Transverse colon (tissue), 4 donors: Measurements from ENCODE around the gene SLC25A25. TPM values are rescaled to one million over a fixed set of nuclear protein-coding genes. Genes with fewer than 3 reads are reported as not detected.

ENCODE experiments used
- DNase-seq: peaks from one replicate; pipeline ENCODE4 v3.0.0-alpha.2; 2019
- H3K27ac ChIP-seq, 4 donors: fragments of 200-600 bp; sonication (generic); 2 replicates each; pipeline ENCODE4 v1.5.1; 2016 to 2018; ENCODE audit warnings: inconsistent platforms in 4 of 4
- H3K27me3 ChIP-seq: fragments of 200-600 bp; sonication (generic); 2 replicates; pipeline ENCODE4 v1.5.1; 2017; ENCODE audit warnings: inconsistent platforms
- H3K36me3 ChIP-seq, 4 donors: fragments of 200-600 bp; sonication (generic); 2 replicates each; pipeline ENCODE4 v1.5.1; 2017 to 2019; ENCODE audit warnings: inconsistent platforms in 4 of 4
- H3K4me1 ChIP-seq, 4 donors: fragments of 200-600 bp; sonication (generic); 2 replicates each; pipeline ENCODE4 v1.5.1; 2017 to 2020; ENCODE audit warnings: inconsistent platforms in 4 of 4
- H3K4me3 ChIP-seq, 4 donors: fragments of 200-600 bp; sonication (generic); 1 replicate in 1 of 4; 2 replicates in 3 of 4; pipeline versions ENCODE4 v1.5.1 to v1.6.1; 2017 to 2019; ENCODE audit warnings: inconsistent platforms in 4 of 4
- H3K9me3 ChIP-seq, 2 donors: fragments of 200-600 bp; sonication (generic); 2 replicates each; pipeline ENCODE4 v1.5.1; 2017 to 2019; ENCODE audit warnings: inconsistent platforms in 2 of 2
- CTCF ChIP-seq, 5 experiments: fragments of 200-600 bp in 3 of 5; fragments of 450-650 bp in 2 of 5; sonication (generic) in 3 of 5; IDR thresholded peaks; 1 replicate in 2 of 5; 2 replicates in 3 of 5; pipeline ENCODE4 v1.5.1; 2016 to 2017; ENCODE audit warnings: antibody characterized with exemption in 5 of 5, inconsistent platforms in 3 of 5, mild to moderate bottlenecking in 2 of 5, moderate library complexity in 1 of 5
- EP300 ChIP-seq: sonication (generic); formaldehyde crosslinking; IDR thresholded peaks from one replicate; pipeline ENCODE4 v1.6.1; 2017; ENCODE audit warnings: antibody characterized with exemption, low read depth
- POLR2A ChIP-seq: fragments of 450-650 bp; IDR thresholded peaks from one replicate; pipeline ENCODE4 v1.6.1; 2016; ENCODE audit warnings: antibody characterized with exemption, mild to moderate bottlenecking, moderate library complexity
- POLR2AphosphoS5 ChIP-seq, 3 donors: sonication (generic); formaldehyde crosslinking; IDR thresholded peaks; one replicate each; pipeline ENCODE4 v1.6.1; 2016; ENCODE audit warnings: antibody characterized with exemption in 3 of 3
- WGBS, 2 donors: methylation state at CpG; one replicate each; pipeline ENCODE4 v1.1.5; 2018; ENCODE audit warnings: low coverage in 1 of 2; 5-methylcytosine and 5-hydroxymethylcytosine counted together
- in situ Hi-C, 4 donors: fragments of 200-750 bp; cut with MboI; loops; one replicate each; pipeline versions ENCODE4 v1.15.0 to v1.15.1; 2017; ENCODE audit warnings: low sequenced_read_pairs in 3 of 4, low pct_ligation_motif_present in 1 of 4, low pct_unique_long_range_greater_than_20kb in 1 of 4
- intact Hi-C: fragments of 100-400 bp; cut with DNase I; formaldehyde crosslinking; loops from one replicate; pipeline ENCODE4 v1.15.1; 2023; ENCODE audit warnings: low total_unique reads
- total RNA-seq, 4 donors: library from RNA; depleted of rRNA; stranded (reverse); fragments of >200 nt; gene quantifications; one replicate each; pipeline ENCODE4 v1.1.0, GENCODE V29; 2016

The SLC25A25 gene
- total RNA-seq, 4 donors from 2014 or later, result 25.5 to 35.5 (median 32.5) TPM

DNA sequence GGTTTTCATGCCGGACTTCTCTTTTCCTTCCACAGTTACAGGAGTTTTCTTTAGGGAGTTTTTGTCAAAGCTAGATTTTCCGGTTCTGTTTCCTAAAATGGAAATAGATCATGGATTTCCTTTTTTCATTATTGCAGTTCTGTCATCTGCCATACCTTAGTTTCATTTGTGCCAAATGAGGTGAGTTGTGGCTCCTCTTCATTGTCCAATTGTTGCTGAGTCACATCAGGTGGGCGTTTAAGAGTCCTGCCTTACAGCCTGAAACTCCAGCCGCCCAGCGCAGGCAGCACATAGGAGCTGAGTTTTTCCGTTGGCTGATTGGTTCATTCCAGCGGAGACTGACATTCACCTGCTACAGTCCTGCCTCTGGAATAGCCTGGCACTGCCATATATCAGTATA, 14.1 kb downstream of the SLC25A25 start:
- in situ Hi-C loops, result no loop called here
- no peak for TF ChIP-seq CTCF (IDR thresholded peaks at IDR 0.05)
- TF ChIP-seq EP300, result no peak
- peak overlapping the region; percentile 70 to 89 (median 74) for H3K27ac ChIP-seq
- H3K9me3 ChIP-seq, result no peaks in the 10 kb centered on the region
- WGBS, 2 donors, result 73 to 75% methylated on average over 4 to 7 of the region's 7 CpGs
- intact Hi-C loops, result no loop called here
- H3K36me3 ChIP-seq, result no peaks in the 10 kb centered on the region
- H3K4me3 ChIP-seq, result no peak overlapping the region
- peaks cover 37 to 72% (median 48%) of the 10 kb centered on the region in 4 donors for H3K4me1 ChIP-seq
- no peak for DNase-seq
- no peaks in the 10 kb centered on the region for H3K27me3 ChIP-seq

GRCh38 chr9:128084746-128085145, 16.7 kb downstream of the SLC25A25 start:
- in situ Hi-C loops (no loop called here), intact Hi-C loops (no loop called here)
- TF ChIP-seq POLR2A (no peak), CTCF (IDR thresholded peaks at IDR 0.05) (no peak), POLR2AphosphoS5 (IDR thresholded peaks at IDR 0.05) (no peak), EP300 (no peak)
- Histone ChIP-seq H3K27me3 (no peaks in the 10 kb centered on the region), H3K27ac (peak overlapping the region in 1 of 4 donors; percentile 40), H3K4me1 (peaks cover 19 to 58% (median 30%) of the 10 kb centered on the region in 4 donors), H3K9me3 (no peaks in the 10 kb centered on the region), H3K4me3 (no peak overlapping the region), H3K36me3 (no peaks in the 10 kb centered on the region)
- 85 to 91% methylated on average over 4 of the region's 4 CpGs for WGBS, 2 donors
- DNase-seq, result no peak

DNA sequence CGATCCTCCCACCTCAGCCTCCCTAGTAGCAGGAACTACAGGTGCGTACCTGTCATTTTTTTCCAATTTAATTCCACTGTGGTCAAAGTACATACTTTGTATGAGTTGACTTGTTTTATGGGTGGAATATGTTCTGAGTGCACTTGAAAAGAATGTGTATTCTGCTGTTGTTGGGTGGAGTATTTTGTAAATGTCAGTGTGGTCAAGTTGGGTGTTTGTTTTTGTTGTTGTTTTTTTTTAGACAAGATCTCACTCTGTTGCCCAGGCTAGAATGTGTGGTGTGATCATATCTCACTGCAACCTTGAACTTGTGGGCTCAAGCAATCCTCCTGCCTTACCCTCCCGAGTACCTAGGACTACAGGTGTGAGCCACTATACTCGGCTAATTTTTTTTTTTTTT, 17.9 kb downstream of the SLC25A25 start:
- WGBS, 2 donors, result 67 to 72% methylated on average over 4 of the region's 4 CpGs
- Histone ChIP-seq H3K36me3 (no peaks in the 10 kb centered on the region), H3K27me3 (no peaks in the 10 kb centered on the region), H3K4me1 (peaks cover 12 to 50% (median 24%) of the 10 kb centered on the region in 4 donors), H3K4me3 (no peak overlapping the region), H3K27ac (peak overlapping the region in 3 of 4 donors; percentile 23 to 62 (median 57)), H3K9me3 (no peaks in the 10 kb centered on the region)
- in situ Hi-C loops, result no loop called here
- intact Hi-C loops, result no loop called here
- peak in 2 of 3 donors; percentile 15 to 28 for TF ChIP-seq POLR2AphosphoS5 (IDR thresholded peaks at IDR 0.05)
- TF ChIP-seq POLR2A, result no peak
- no peak for DNase-seq

GRCh38 chr9:128087262-128087661, 19.2 kb downstream of the SLC25A25 start:
- 79 to 88% methylated on average over 10 of the region's 10 CpGs for WGBS, 2 donors
- no peak for DNase-seq
- H3K4me3 ChIP-seq, result no peak overlapping the region
- no peaks in the 10 kb centered on the region for H3K9me3 ChIP-seq
- intact Hi-C loops (no loop called here), in situ Hi-C loops (no loop called here)
- no peak overlapping the region for H3K27ac ChIP-seq
- H3K36me3 ChIP-seq, result no peaks in the 10 kb centered on the region
- peaks cover 11 to 50% (median 20%) of the 10 kb centered on the region in 4 donors for H3K4me1 ChIP-seq
- TF ChIP-seq POLR2A, result no peak
- no peak for TF ChIP-seq POLR2AphosphoS5 (IDR thresholded peaks at IDR 0.05)
- no peak for TF ChIP-seq CTCF (IDR thresholded peaks at IDR 0.05)
- no peak for TF ChIP-seq EP300
- H3K27me3 ChIP-seq, result no peaks in the 10 kb centered on the region

DNA sequence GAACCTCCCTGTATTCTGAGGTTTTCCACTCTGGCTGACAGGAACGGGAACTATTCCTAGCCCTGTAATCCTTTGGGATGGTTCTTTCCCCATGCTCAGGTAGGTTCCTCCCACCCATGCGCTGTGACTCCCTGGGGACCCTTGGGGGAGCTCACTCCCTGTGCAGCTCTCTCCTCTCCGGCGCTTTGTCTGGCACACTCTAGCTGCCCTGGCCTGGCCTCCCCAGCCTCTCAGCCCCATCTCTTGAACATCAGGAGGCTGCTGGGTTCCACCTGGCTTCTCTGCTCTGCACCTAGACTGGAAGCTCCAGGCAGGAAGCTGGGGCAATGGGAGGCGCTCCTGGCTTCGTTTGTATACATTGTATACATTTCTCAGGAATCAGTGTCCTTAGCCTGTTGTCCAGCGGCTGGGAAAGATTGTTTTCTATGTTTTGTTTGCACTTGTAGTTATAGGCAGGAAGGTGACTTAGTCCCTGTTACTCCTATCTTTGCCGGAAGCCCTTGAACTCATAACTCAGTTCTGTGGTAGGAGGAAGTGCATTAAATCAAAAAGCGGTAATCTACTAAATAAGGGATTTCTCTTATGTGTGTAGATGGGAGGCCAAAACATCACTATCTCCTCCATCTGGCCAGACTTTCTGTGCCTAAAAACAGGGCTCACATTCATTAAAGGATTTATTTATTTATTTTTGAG, 20.4 kb downstream of the SLC25A25 start:
- H3K4me1 ChIP-seq, result peaks cover 13 to 57% (median 24%) of the 10 kb centered on the region in 4 donors

More for the DNA sequence above, 20.4 kb downstream of the SLC25A25 start:
- TF ChIP-seq EP300 (no peak), CTCF (IDR thresholded peaks at IDR 0.05) (no peak)
- WGBS, 2 donors, result 77 to 92% methylated on average over 4 to 9 of the region's 9 CpGs
- intact Hi-C loops, result no loop called here
- Histone ChIP-seq H3K27ac (peak overlapping the region in 2 of 4 donors; percentile 2 to 10), H3K4me3 (no peak overlapping the region), H3K27me3 (no peaks in the 10 kb centered on the region), H3K36me3 (no peaks in the 10 kb centered on the region), H3K9me3 (no peaks in the 10 kb centered on the region)
- in situ Hi-C loops, result no loop called here
- DNase-seq, result no peak
